K562 (cell line): ENCODE results near the gene RCOR2. TPM values are rescaled to one million over a fixed set of nuclear protein-coding genes. Genes with fewer than 3 reads are reported as not detected.
A peak's percentile ranks its signal among the peaks of the same experiment; 100 is the strongest.

Source experiments
- ARID2 ChIP-seq: fragments of 450-650 bp; IDR thresholded peaks from 2 replicates; pipeline ENCODE4 v1.6.1; 2017; ENCODE audit warnings: antibody characterized with exemption, mild to moderate bottlenecking
- BHLHE40 ChIP-seq: IDR thresholded peaks from 2 replicates; pipeline ENCODE4 v1.6.1; 2011; ENCODE audit warnings: low read length, improper control_type of control experiment
- CBFA2T3 ChIP-seq: fragments of 450-650 bp; IDR thresholded peaks from 2 replicates; pipeline ENCODE4 v1.6.1; 2017
- CTBP1 ChIP-seq: fragments of 450-650 bp; IDR thresholded peaks from 2 replicates; pipeline ENCODE4 v1.6.1; 2016; ENCODE audit warnings: borderline replicate concordance
- CXXC5 ChIP-seq: fragments of 250-450 bp; sonication (Bioruptor Pico); IDR thresholded peaks from 2 replicates; pipeline ENCODE4 v1.8.0; 2022; ENCODE audit warnings: inconsistent platforms, mild to moderate bottlenecking, moderate library complexity
- ESRRA ChIP-seq: fragments of 450-650 bp; IDR thresholded peaks from 2 replicates; pipeline ENCODE4 v1.6.1; 2014; ENCODE audit warnings: low read depth, mild to moderate bottlenecking, moderate library complexity, borderline replicate concordance
- GABPA ChIP-seq: fragments of 200-800 bp; sonication (Bioruptor generic); conservative IDR thresholded peaks from 2 replicates; pipeline ENCODE4 v1.6.1; 2016; ENCODE audit warnings: low read depth, missing genetic modification characterization, missing compliant biosample characterization
- GATAD2A ChIP-seq: fragments of 450-650 bp; IDR thresholded peaks from 2 replicates; pipeline ENCODE4 v1.6.1; 2017
- HEY1 ChIP-seq: fragments of 250-450 bp; sonication (Bioruptor Pico); IDR thresholded peaks from 2 replicates; pipeline ENCODE4 v1.5.0; 2020; ENCODE audit warnings: mild to moderate bottlenecking, moderate library complexity, borderline replicate concordance
- IFI16 ChIP-seq: fragments of 250-450 bp; sonication (Bioruptor Pico); IDR thresholded peaks from 2 replicates; pipeline ENCODE4 v2.1.2; 2022; ENCODE audit warnings: mild to moderate bottlenecking, inconsistent platforms
- LARP7 ChIP-seq: fragments of 450-650 bp; IDR thresholded peaks from 2 replicates; pipeline ENCODE4 v1.6.1; 2016
- POLR2H ChIP-seq: IDR thresholded peaks from 2 replicates; pipeline ENCODE4 v1.6.1; 2016; ENCODE audit warnings: missing genetic modification characterization, low read depth, mild to moderate bottlenecking, control low read depth, missing compliant biosample characterization, moderate library complexity
- RBM22 ChIP-seq: fragments of 200-400 bp; formaldehyde crosslinking; IDR thresholded peaks from 2 replicates; pipeline ENCODE4 v1.6.1; 2018; ENCODE audit warnings: low read length, low read depth; ENCODE audit not compliant: poor library complexity, severe bottlenecking
- SAP30 ChIP-seq: fragments of 200-600 bp; sonication (generic); IDR thresholded peaks from 2 replicates; pipeline ENCODE4 v1.6.1; 2012; ENCODE audit warnings: borderline replicate concordance, low read depth, mild to moderate bottlenecking, moderate library complexity, low read length, control low read depth, inconsistent platforms; ENCODE audit not compliant: insufficient read depth, poor library complexity, severe bottlenecking
- TBP ChIP-seq: optimal IDR thresholded peaks from 2 replicates; pipeline ENCODE3; 2011; ENCODE audit warnings: low read depth, low read length, improper control_type of control experiment
- TCF3 ChIP-seq: sonication (generic); formaldehyde crosslinking; IDR thresholded peaks from 2 replicates; pipeline ENCODE4 v1.4.0; 2020; ENCODE audit warnings: mild to moderate bottlenecking, missing genetic modification reagents
- TEAD1 ChIP-seq, 2 experiments: fragments of 450-650 bp in 1 of 2; sonication (generic) in 1 of 2; formaldehyde crosslinking; IDR thresholded peaks; 2 replicates each; pipeline versions ENCODE4 v1.4.0 to v1.8.0; 2020 to 2022; ENCODE audit warnings: mild to moderate bottlenecking in 2 of 2, missing genetic modification reagents in 1 of 2
- TEAD4 ChIP-seq, 2 experiments: sonication (generic) in 1 of 2; formaldehyde crosslinking in 1 of 2; IDR thresholded peaks; 2 replicates each; pipeline versions ENCODE4 v1.6.1 to v1.8.0; 2012 to 2022; ENCODE audit warnings: borderline replicate concordance in 1 of 2, inconsistent platforms in 1 of 2, low read length in 1 of 2, mild to moderate bottlenecking in 1 of 2, missing genetic modification reagents in 1 of 2
- ZC3H8 ChIP-seq: fragments of 450-650 bp; IDR thresholded peaks from 2 replicates; pipeline ENCODE4 v1.6.1; 2017
- ZNF124 ChIP-seq: sonication (generic); formaldehyde crosslinking; IDR thresholded peaks from 2 replicates; pipeline ENCODE4 v1.8.1; 2022; ENCODE audit warnings: missing genetic modification reagents
- ZNF174 ChIP-seq: fragments of 250-450 bp; sonication (Bioruptor Pico); IDR thresholded peaks from 2 replicates; pipeline ENCODE4 v1.4.0; 2020; ENCODE audit warnings: mild to moderate bottlenecking
- ZNF444 ChIP-seq: fragments of 250-450 bp; sonication (Bioruptor Pico); IDR thresholded peaks from 2 replicates; pipeline ENCODE4 v1.4.0; 2020; ENCODE audit warnings: mild to moderate bottlenecking, moderate library complexity
- ZNF561 ChIP-seq: fragments of 450-650 bp; formaldehyde crosslinking; conservative IDR thresholded peaks from 2 replicates; pipeline ENCODE4 v1.4.0; 2020; ENCODE audit warnings: mild to moderate bottlenecking, moderate library complexity
- ZNF79 ChIP-seq: fragments of 250-450 bp; sonication (Bioruptor Pico); IDR thresholded peaks from 2 replicates; pipeline ENCODE4 v1.4.0; 2020; ENCODE audit warnings: low read depth, mild to moderate bottlenecking, moderate library complexity
- ZNF830 ChIP-seq: fragments of 250-450 bp; sonication (Bioruptor Pico); IDR thresholded peaks from 2 replicates; pipeline ENCODE4 v1.5.0; 2021; ENCODE audit warnings: mild to moderate bottlenecking
- polyA plus RNA-seq, 8 experiments: library from polyadenylated mRNA; depleted of rRNA in 4 of 8; stranded (reverse) in 5 of 8; unstranded in 3 of 8; fragments of >200 nt; fragmentation: Nextera tagmentation in 2 of 8; fragmentation: Illumina TruSeq in 1 of 8; extraction: Ambion mirVana in 2 of 8; extraction: Trizol in 1 of 8; gene quantifications; 2 replicates each; pipeline versions ENCODE4 v1.2.1 to v1.2.3, GENCODE V29; 2011 to 2014; ENCODE audit warnings: inconsistent platforms in 1 of 8, missing spikeins in 1 of 8
- total RNA-seq, 7 experiments: library from RNA; depleted of rRNA in 6 of 7; stranded (reverse); fragments of >200 nt in 6 of 7; fragmentation: Illumina TruSeq in 2 of 7; extraction: Trizol in 2 of 7; gene quantifications; 2 replicates each; pipeline versions ENCODE4 v1.2.1 to v1.2.3, GENCODE V29; 2011 to 2021; ENCODE audit warnings: low replicate concordance in 1 of 7
- TF ChIP-seq, protein P1 (sequence below): sonication (generic); formaldehyde crosslinking; IDR thresholded peaks from 2 replicates; pipeline ENCODE4 v1.8.0; 2022; ENCODE audit warnings: mild to moderate bottlenecking, low read depth, missing genetic modification reagents
- TF ChIP-seq, protein P2 (sequence below): sonication (generic); IDR thresholded peaks from 2 replicates; pipeline ENCODE4 v1.6.1; 2016
- TF ChIP-seq, protein P3 (sequence below): sonication (generic); formaldehyde crosslinking; IDR thresholded peaks from 2 replicates; pipeline ENCODE4 v1.9.0; 2022; ENCODE audit warnings: mild to moderate bottlenecking, missing genetic modification reagents
- TF ChIP-seq, protein P4 (sequence below): sonication (generic); formaldehyde crosslinking; IDR thresholded peaks from 2 replicates; pipeline ENCODE4 v1.8.0; 2022; ENCODE audit warnings: mild to moderate bottlenecking, missing genetic modification reagents

Gene RCOR2
- total and polyA plus RNA-seq, 9 of the 15 experiments (the other 6 are each of a cell fraction or from before 2014, with no cell fraction given): 0.04 to 6.5 (median 2.5) TPM; not detected in 1

DNA sequence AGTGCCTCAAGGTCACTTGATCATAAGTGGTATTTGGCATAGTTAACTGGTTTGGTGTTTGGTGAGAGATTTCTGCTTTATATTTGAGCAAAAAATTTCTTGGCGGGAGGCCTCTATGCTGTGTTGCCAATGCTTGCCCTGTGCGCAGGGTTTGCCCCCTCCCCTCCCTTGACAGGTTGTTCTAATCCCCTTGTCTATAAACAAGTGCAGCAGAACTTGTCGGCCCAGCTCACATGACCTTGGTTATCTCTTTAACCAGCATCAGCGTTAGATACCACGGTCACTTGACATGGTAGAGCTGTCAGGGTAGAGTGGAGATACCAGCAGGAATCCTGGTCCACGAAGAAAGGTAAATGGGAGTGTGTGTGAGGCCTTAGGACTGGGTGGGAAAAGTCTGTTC lies 42.5 kb downstream of the RCOR2 start (continued):
- no peak for TF ChIP-seq SAP30
- TF ChIP-seq GABPA (tag): no peak
- TF ChIP-seq, protein P1, sequence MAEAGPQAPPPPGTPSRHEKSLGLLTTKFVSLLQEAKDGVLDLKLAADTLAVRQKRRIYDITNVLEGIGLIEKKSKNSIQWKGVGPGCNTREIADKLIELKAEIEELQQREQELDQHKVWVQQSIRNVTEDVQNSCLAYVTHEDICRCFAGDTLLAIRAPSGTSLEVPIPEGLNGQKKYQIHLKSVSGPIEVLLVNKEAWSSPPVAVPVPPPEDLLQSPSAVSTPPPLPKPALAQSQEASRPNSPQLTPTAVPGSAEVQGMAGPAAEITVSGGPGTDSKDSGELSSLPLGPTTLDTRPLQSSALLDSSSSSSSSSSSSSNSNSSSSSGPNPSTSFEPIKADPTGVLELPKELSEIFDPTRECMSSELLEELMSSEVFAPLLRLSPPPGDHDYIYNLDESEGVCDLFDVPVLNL (CRISPR knock-in tag): no peak
- TF ChIP-seq TEAD4 (IDR thresholded peaks at IDR 0.05; ENCODE audit: low read length): no peak
- no peak for TF ChIP-seq TEAD4 (CRISPR knock-in tag; IDR thresholded peaks at IDR 0.05; ENCODE audit: borderline replicate concordance)
- TF ChIP-seq TEAD1 (CRISPR knock-in tag; IDR thresholded peaks at IDR 0.05): no peak
- TF ChIP-seq ZNF124 (CRISPR knock-in tag): no peak
- TF ChIP-seq, protein P2, sequence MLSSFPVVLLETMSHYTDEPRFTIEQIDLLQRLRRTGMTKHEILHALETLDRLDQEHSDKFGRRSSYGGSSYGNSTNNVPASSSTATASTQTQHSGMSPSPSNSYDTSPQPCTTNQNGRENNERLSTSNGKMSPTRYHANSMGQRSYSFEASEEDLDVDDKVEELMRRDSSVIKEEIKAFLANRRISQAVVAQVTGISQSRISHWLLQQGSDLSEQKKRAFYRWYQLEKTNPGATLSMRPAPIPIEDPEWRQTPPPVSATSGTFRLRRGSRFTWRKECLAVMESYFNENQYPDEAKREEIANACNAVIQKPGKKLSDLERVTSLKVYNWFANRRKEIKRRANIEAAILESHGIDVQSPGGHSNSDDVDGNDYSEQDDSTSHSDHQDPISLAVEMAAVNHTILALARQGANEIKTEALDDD: peak; percentile 97
- TF ChIP-seq, protein P3, sequence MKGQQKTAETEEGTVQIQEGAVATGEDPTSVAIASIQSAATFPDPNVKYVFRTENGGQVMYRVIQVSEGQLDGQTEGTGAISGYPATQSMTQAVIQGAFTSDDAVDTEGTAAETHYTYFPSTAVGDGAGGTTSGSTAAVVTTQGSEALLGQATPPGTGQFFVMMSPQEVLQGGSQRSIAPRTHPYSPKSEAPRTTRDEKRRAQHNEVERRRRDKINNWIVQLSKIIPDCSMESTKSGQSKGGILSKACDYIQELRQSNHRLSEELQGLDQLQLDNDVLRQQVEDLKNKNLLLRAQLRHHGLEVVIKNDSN: peak; percentile 51
- 0 out of 2 replicates have a peak, but pooled peaks have one; percentile 31 for TF ChIP-seq CTBP1
- peak; percentile 56 for TF ChIP-seq CBFA2T3
- peak; percentile 75 for TF ChIP-seq ESRRA
- no peak for TF ChIP-seq ZNF174 (CRISPR knock-in tag)
- peak; percentile 47 for TF ChIP-seq TCF3
- no peak for TF ChIP-seq ZNF561 (CRISPR knock-in tag)
- TF ChIP-seq GATAD2A: peak; percentile 57; the same call in 1 of the 2 replicates
- no peak for TF ChIP-seq ZC3H8
- TF ChIP-seq CXXC5 (CRISPR knock-in tag): peak; percentile 81
- TF ChIP-seq ARID2: no peak
- TF ChIP-seq ZNF444: no peak
- no peak for TF ChIP-seq HEY1 (CRISPR knock-in tag)
- no peak for TF ChIP-seq TBP
- TF ChIP-seq RBM22: no peak
- no peak for TF ChIP-seq ZNF830 (CRISPR knock-in tag)
- no peak for TF ChIP-seq IFI16 (CRISPR knock-in tag)
- TF ChIP-seq POLR2H (tag): no peak
- TF ChIP-seq, protein P4, sequence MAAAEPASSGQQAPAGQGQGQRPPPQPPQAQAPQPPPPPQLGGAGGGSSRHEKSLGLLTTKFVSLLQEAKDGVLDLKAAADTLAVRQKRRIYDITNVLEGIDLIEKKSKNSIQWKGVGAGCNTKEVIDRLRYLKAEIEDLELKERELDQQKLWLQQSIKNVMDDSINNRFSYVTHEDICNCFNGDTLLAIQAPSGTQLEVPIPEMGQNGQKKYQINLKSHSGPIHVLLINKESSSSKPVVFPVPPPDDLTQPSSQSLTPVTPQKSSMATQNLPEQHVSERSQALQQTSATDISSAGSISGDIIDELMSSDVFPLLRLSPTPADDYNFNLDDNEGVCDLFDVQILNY (CRISPR knock-in tag): no peak
- peak; percentile 77 for TF ChIP-seq BHLHE40
- no peak for TF ChIP-seq ZNF79
- TF ChIP-seq LARP7: no peak
